ENCODE results near the gene IFNA16. TPM values are rescaled to one million over a fixed set of nuclear protein-coding genes. Genes with fewer than 3 reads are reported as not detected.
"Not testable (repeated sequence)": the region's sequence is repeated elsewhere in the genome, so short reads cannot be mapped to it uniquely, and the experiment has no call there.

IFNA16 gene
- total RNA-seq, result not detected

DNA sequence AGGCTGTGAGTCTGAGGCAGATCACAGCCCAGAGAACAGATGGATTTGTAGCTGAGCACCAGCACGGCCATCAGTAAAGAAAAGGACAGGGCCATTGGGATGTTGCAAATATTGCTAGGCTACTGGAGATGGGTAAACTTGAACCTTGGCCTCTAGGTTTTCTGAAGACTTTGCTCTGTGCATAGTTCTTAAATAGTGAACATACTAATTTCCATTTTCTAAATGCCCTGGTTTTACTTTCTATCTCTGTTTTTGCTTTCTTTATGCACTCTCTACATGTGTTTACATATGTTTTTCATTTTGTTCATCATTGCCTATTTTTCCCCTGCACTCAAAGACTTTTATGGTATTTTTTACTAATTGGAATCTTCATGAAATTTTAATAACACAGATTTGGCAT, at the start of gene IFNA16:
Gene IFNA16, minus strand, starts transcription at position 101 of the 400 bp plus-strand sequence. Its CDS starts 6 bp downstream, at position 95.
- DNase-seq; H3K27ac Mint-ChIP-seq; H3K36me3 Mint-ChIP-seq (ENCODE audit: low read depth); intact Hi-C loops (cut with micrococcal nuclease); H3K4me1 Mint-ChIP-seq (ENCODE audit: low read depth); H3K4me3 Mint-ChIP-seq; H3K9me3 Mint-ChIP-seq: not testable (repeated sequence)
- CTCF ChIA-PET, result interaction anchor here (0.9 to 1.3 kb wide), 2 partner anchors 19 to 217 kb away, joined by 3 to 7 read pairs; no protein-coding TSS in a partner anchor
- H3K27me3 Mint-ChIP-seq (ENCODE audit: low read depth), result peaks cover 28% of the 10 kb centered on the region

DNA sequence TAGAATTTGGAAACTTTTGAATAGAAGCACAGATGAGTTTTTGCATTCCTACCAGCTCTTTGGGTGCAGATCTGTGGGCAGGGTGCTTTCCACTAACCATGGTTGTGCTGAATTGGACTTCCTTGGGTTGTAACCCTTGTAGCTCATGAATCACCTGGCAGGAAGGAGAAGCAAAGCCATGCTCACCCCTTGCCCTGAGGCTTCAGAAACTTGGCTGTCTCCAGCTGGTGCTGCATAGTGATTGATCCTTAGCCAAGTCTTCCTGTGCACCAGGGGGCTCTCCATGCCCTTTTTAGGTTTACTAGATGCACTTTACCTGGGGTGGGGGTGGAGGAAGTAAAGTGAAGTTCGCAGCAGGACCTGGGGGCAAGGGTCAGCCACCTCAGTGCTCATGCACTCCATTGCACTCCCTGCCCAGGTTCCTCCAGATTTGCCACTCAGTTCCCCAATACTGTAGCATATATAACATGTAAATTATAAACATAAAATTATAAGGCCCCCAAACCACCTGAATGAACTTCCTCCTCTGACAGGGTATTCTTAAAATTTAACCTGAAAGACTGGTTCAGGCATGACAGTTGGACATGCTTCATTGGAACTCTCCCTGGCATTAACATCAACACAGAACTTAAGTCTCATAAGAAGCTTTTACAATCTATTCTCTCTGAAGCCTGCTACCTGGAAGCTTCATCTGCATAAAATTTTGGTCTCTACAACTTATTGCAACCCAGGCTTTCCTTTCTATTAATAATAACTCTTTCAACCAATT, 48.5 kb upstream of the IFNA16 start:
- no peaks in the 10 kb centered on the region for H3K9me3 Mint-ChIP-seq
- CTCF ChIA-PET, result no interaction called here

DNA sequence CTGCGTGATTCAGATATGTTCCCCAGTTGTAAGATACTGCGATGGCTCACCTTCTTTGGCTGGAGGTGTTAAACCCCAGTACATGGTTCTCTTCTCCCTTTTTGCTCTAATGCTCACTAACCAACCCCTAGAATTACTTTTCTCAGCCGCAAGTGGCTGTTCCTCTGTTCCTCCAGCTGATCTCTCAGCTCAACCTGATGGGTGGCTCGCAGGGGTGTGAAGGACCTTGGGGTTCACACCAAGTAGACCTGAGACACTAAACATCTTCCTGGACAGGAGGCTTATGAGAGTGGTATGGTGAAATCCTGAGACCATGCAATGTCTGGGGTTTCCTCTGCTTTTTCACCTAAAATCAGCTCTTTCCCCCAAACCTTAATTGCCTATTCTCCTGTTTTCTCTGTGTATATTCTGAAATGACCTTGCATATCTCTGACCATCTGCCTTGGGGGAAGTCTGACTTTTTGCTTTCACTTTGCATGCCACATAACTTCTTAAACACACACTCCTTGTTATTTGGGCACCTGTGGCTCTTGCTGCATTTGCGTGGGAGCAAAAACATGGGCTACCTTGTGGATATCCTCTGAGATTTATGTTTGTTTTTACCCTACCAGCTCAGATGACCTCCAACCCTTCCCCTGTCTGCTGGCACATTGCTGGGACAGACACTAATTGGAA, 38.6 kb upstream of the IFNA16 start:
- H3K4me3 Mint-ChIP-seq, result no peak overlapping the region
- CTCF ChIA-PET, result interaction anchor here (0.5 kb wide), 1 partner anchor 122 kb away, joined by 3 read pairs; no protein-coding TSS in a partner anchor
- no peaks in the 10 kb centered on the region for H3K27me3 Mint-ChIP-seq (ENCODE audit: low read depth)
- peaks cover 3% of the 10 kb centered on the region for H3K9me3 Mint-ChIP-seq
- intact Hi-C loops (cut with micrococcal nuclease), result no loop called here
- peaks cover 4% of the 10 kb centered on the region for H3K4me1 Mint-ChIP-seq (ENCODE audit: low read depth)
- no peaks in the 10 kb centered on the region for H3K36me3 Mint-ChIP-seq (ENCODE audit: low read depth)
- H3K27ac Mint-ChIP-seq, result no peak overlapping the region
- DNase-seq, result no peak

More for the DNA sequence above, 48.5 kb upstream of the IFNA16 start:
- Mint-ChIP-seq H3K27ac (no peak overlapping the region), H3K27me3 (ENCODE audit: low read depth) (peaks cover 4% of the 10 kb centered on the region), H3K4me1 (ENCODE audit: low read depth) (no peaks in the 10 kb centered on the region), H3K36me3 (ENCODE audit: low read depth) (no peaks in the 10 kb centered on the region), H3K4me3 (no peak overlapping the region)
- DNase-seq, result no peak
- intact Hi-C loops (cut with micrococcal nuclease), result no loop called here

DNA sequence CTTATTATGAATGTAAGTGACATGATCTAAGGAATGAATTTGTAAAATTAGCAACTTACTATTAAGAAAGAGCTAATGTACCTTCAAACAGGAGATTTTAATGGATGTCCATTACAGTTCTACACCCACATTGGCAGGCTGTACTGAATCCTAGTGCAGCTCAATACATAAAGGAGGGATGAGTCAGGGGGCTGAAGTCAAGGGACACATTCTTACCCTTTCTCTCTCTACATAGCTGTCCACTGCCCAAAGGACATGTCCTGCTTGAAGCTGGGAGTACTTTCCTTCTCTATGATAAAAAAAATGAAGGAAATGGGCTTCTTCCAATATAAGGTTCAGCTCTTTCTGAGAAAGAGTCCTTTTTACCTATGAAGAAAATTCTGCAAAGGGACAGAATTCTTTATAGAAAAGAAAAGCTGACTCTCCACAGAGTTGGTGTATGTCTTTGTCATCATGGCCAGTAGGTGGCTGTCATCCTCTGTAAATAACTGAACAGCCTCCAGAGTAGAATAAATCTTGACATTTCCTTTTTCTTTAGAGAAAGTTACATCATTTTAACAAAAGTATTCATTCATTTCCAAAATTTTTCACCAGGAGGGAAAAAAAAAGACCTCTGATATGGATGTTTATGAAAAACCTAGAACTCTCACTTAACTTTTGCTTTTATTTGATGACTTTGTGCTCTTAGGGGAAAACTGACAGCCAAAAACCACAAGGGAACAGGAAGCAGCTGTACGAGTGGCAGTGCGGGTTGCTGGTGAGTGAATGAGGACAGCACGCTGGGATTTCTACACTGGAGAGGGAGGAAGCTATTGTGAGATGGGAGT, 35.8 kb upstream of the IFNA16 start:
- intact Hi-C loops (cut with micrococcal nuclease), result loop anchor here (2.0 kb wide), 2 partner anchors 58 to 144 kb away; no protein-coding TSS in a partner anchor
- Mint-ChIP-seq H3K9me3 (no peaks in the 10 kb centered on the region), H3K4me3 (no peak overlapping the region), H3K27ac (no peak overlapping the region), H3K4me1 (ENCODE audit: low read depth) (peaks cover 4% of the 10 kb centered on the region), H3K36me3 (ENCODE audit: low read depth) (no peaks in the 10 kb centered on the region), H3K27me3 (ENCODE audit: low read depth) (peaks cover 3% of the 10 kb centered on the region)
- DNase-seq, result peak; percentile 38
- CTCF ChIA-PET, result interaction anchor here (0.6 to 3.3 kb wide), 18 partner anchors 17 to 522 kb away, joined by 3 to 14 read pairs (median 4); partner anchors contain the start of gene IFNA17

DNA sequence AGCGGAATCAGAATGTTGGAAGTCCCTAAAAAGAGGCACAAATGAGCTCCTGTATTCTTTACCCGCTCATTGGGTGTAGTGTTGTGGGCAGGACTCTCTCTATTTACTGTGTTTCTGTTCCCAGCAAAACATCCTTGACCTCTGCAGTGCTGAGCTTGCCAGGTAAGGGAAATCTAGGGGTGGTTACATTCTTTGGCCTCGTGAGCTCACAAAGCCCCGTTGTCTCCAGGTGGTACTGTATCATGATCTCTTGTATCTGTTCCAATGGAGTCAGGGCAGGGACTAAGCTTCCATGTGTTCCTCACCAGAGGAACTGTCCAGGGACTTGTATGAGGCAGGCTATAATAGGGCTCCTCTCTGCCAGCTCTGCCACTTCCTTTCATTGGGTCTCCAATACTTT, 34.5 kb upstream of the IFNA16 start:
- H3K4me3 Mint-ChIP-seq, result no peak overlapping the region
- no peak for DNase-seq
- CTCF ChIA-PET, result interaction anchor here (0.7 to 3.3 kb wide), 9 partner anchors 11 to 196 kb away, joined by 3 to 14 read pairs (median 5); partner anchors contain the start of gene IFNA14
- H3K9me3 Mint-ChIP-seq, result no peaks in the 10 kb centered on the region
- H3K36me3 Mint-ChIP-seq (ENCODE audit: low read depth), result no peaks in the 10 kb centered on the region
- H3K27me3 Mint-ChIP-seq (ENCODE audit: low read depth), result peaks cover 3% of the 10 kb centered on the region
- H3K27ac Mint-ChIP-seq, result no peak overlapping the region
- intact Hi-C loops (cut with micrococcal nuclease), result loop anchor here (2.0 kb wide), 2 partner anchors 57 to 145 kb away; no protein-coding TSS in a partner anchor
- H3K4me1 Mint-ChIP-seq (ENCODE audit: low read depth), result peaks cover 4% of the 10 kb centered on the region

DNA sequence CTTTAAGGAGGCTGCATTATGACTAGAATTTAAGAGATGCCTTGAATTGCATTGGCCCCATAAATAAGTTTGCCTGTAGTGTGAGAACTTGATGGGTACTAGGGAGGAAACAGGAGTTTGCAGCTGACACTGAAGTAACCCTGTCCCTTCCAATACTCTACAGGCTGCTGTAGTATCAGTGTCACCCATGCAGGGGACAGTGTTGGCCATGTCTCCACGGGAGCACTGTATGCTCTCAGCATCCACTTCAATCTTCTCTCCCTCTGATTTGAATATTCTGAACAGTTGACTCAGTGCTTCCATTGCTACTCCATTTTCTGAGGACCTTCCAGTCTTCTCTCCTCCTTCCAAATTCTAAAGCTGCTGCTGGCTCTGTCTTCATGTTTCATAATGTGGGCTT, 34.1 kb upstream of the IFNA16 start:
- no peak for DNase-seq
- intact Hi-C loops (cut with micrococcal nuclease), result no loop called here
- Mint-ChIP-seq H3K9me3 (no peaks in the 10 kb centered on the region), H3K36me3 (ENCODE audit: low read depth) (no peaks in the 10 kb centered on the region), H3K4me3 (no peak overlapping the region), H3K4me1 (ENCODE audit: low read depth) (peaks cover 4% of the 10 kb centered on the region), H3K27me3 (ENCODE audit: low read depth) (peaks cover 3% of the 10 kb centered on the region), H3K27ac (no peak overlapping the region)
- CTCF ChIA-PET, result interaction anchor here (0.7 to 3.3 kb wide), 6 partner anchors 11 to 69 kb away, joined by 3 to 14 read pairs (median 8); partner anchors contain the start of gene IFNA14

DNA sequence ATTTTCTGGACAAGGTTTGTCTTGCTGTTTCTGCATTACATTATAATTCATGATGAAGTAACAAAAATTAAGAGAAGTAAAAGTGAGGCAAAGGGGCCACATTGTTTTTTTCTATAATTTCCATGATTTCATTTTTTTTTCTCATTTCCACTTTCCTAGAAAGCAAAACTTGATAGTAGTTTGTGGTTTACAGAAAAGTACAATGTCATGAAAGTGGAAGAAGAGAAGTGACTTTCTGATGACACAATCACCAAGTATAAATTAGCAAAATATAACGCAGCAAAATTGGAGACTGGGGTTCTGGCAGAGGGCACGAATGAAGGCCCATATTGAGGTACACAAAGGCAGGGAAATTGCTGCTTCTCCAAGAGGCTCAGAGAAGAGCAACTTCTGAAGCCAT, 27.7 kb upstream of the IFNA16 start:
- intact Hi-C loops (cut with micrococcal nuclease), result no loop called here
- H3K27ac Mint-ChIP-seq, result no peak overlapping the region
- no peaks in the 10 kb centered on the region for H3K36me3 Mint-ChIP-seq (ENCODE audit: low read depth)
- no peaks in the 10 kb centered on the region for H3K9me3 Mint-ChIP-seq
- H3K4me1 Mint-ChIP-seq (ENCODE audit: low read depth), result no peaks in the 10 kb centered on the region
- no peak for DNase-seq
- peaks cover 6% of the 10 kb centered on the region for H3K27me3 Mint-ChIP-seq (ENCODE audit: low read depth)
- CTCF ChIA-PET, result interaction anchor here (1.2 kb wide), 1 partner anchor 151 kb away, joined by 4 read pairs; no protein-coding TSS in a partner anchor
- no peak overlapping the region for H3K4me3 Mint-ChIP-seq

DNA sequence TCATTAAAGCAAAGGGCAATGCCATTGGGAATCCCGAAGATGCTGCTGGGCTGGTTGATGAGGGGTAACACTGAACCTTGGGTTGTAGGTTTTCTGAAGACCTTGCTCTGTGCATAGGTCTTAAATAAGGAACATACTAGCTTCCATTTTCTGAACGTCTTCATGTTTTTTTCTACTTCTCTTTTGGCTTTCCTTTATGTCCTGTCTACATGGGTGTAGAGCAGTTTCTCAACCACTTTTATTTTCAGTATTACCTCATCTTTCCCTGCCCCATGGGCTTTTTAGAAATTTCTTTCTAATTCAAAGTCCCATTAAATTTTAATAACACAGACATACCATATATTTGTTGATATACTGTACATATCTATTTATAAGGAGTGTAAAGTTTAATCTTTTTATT, 22.8 kb upstream of the IFNA16 start, which contains the start of gene IFNA14:
Gene IFNA14, minus strand, starts transcription at position 95 of the 400 bp plus-strand sequence. Its CDS starts 70 bp downstream, at position 25.
- no peak within 1 kb of the TSS for H3K4me3 Mint-ChIP-seq
- DNase-seq, result no peak
- no peaks in the 10 kb centered on the region for H3K36me3 Mint-ChIP-seq (ENCODE audit: low read depth)
- no peaks in the 10 kb centered on the region for H3K9me3 Mint-ChIP-seq
- intact Hi-C loops (cut with micrococcal nuclease), result loop anchor here (5.0 kb wide), 3 partner anchors 77 to 217 kb away; no protein-coding TSS in a partner anchor
- H3K27ac Mint-ChIP-seq, result no peak within 1 kb of the TSS
- peaks cover 8% of the 10 kb centered on the region for H3K4me1 Mint-ChIP-seq (ENCODE audit: low read depth)
- CTCF ChIA-PET, result interaction anchor here (1.4 kb wide), 1 partner anchor 12 kb away, joined by 5 read pairs; no protein-coding TSS in a partner anchor
- peaks cover 2% of the 10 kb centered on the region for H3K27me3 Mint-ChIP-seq (ENCODE audit: low read depth)

DNA sequence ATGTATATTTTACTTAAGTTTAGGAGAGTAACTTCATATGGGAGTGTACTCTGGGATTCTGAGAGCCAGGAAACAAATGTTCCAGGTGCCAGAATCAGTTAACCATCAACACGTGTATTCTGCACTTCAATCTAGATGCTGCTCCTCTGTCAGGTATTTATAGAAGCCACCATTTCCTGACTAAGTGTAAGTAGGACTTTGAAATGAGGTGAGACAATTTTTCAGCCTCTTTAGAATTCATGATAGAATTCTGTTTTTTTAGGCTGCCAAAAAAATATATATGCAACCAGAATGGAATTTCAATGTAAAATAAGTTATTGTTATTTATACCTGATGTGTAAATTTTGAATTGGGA, 19.2 kb upstream of the IFNA16 start:
- H3K9me3 Mint-ChIP-seq; H3K36me3 Mint-ChIP-seq (ENCODE audit: low read depth); H3K4me1 Mint-ChIP-seq (ENCODE audit: low read depth); H3K27ac Mint-ChIP-seq; H3K27me3 Mint-ChIP-seq (ENCODE audit: low read depth); H3K4me3 Mint-ChIP-seq; DNase-seq: not testable (repeated sequence)
- CTCF ChIA-PET, result interaction anchor here (0.8 to 2.4 kb wide), 18 partner anchors 13 to 231 kb away, joined by 3 to 10 read pairs (median 5); partner anchors contain the start of gene IFNA8
- intact Hi-C loops (cut with micrococcal nuclease), result loop anchor here (1.0 to 5.0 kb wide), 4 partner anchors 81 to 553 kb away; no protein-coding TSS in a partner anchor

DNA sequence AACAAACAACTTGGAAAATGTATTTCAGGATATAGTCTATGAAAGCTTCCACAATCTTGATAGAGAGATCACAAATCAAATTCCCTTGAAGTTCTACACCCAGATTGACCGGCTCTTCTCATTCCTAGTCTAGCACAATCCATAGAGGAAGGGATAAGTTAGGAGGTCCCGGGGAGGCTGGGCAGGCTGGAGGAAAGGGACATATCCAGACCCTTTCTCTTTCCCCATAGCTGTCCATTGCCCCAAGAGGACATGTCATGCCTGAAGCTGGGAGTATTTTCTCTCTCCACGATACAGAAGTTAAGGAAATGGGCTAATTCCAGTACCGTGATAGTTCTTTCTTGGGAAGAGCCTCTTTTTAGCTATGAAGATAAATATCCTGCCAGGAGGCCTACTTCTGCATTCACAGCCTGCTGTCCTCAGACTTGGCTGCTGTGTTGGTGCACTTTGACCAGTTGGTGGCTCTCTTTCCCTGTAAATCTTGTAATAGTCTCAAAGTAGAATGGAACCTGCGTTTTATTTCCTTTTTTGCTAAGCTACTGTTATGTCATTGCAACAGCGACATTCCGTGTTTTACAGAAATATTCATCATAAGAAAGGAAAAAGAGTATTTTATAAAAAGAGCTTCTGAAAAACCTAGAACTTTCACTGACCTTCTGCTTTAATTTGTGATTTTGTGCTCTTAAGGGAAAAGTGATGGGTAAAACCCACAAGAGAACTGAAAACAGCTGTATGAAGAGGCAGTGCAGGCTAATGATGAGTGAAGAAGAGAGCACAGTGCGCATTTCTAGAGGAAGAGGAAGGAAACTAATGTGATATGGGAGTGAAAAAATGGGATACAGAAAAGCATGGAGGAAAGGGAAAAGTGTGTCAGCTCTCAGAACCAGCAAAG, 18.6 kb upstream of the IFNA16 start:
- not testable (repeated sequence) for H3K4me1 Mint-ChIP-seq (ENCODE audit: low read depth); H3K9me3 Mint-ChIP-seq; H3K27me3 Mint-ChIP-seq (ENCODE audit: low read depth); H3K27ac Mint-ChIP-seq; H3K36me3 Mint-ChIP-seq (ENCODE audit: low read depth)
- H3K4me3 Mint-ChIP-seq, result peak overlapping the region; percentile 6
- peak; percentile 46 for DNase-seq
- CTCF ChIA-PET, result interaction anchor here (0.7 to 2.4 kb wide), 23 partner anchors 14 to 552 kb away, joined by 3 to 10 read pairs (median 5); partner anchors contain the start of gene IFNA8
- intact Hi-C loops (cut with micrococcal nuclease), result loop anchor here (1.0 to 5.0 kb wide), 4 partner anchors 82 to 554 kb away; no protein-coding TSS in a partner anchor

Data from activated naive CD4-positive, alpha-beta T cell treated with anti-CD3 and anti-CD28 coated beads for 36 hours (primary cell).